NCI-H2081 treated with DMSO at 0.1 percent for 48 hours (cell line): ENCODE measurements around the gene TMEM269.
"Not testable (repeated sequence)": the region's sequence is repeated elsewhere in the genome, so short reads cannot be mapped to it uniquely, and the experiment has no call there.

Experiments used
- DNase-seq: peaks from one replicate; lab custom pipeline; 2025; lab: John Stamatoyannopoulos, UW

TMEM269 gene

GRCh38 chr1:42776502-42776901 is 8.3 kb upstream of the TMEM269 start:
- DNase-seq: no peak

GRCh38 chr1:42777852-42778251 is 6.9 kb upstream of the TMEM269 start:
- DNase-seq: peak; percentile 16

GRCh38 chr1:42779725-42780124 is 5.1 kb upstream of the TMEM269 start:
- DNase-seq: no peak

- DNase-seq: no peak
Observed at GRCh38 chr1:42780176-42780575, 4.6 kb upstream of the TMEM269 start.

- DNase-seq: no peak
Observed at GRCh38 chr1:42783092-42783491, 1.7 kb upstream of the TMEM269 start.

- DNase-seq: no peak
Observed at GRCh38 chr1:42784547-42784945, 245 bp upstream of the TMEM269 start.

- DNase-seq: no peak
Observed at GRCh38 chr1:42786097-42786496, 1.3 kb downstream of the TMEM269 start.

GRCh38 chr1:42788021-42788420 is 3.2 kb downstream of the TMEM269 start:
- DNase-seq: no peak

GRCh38 chr1:42793824-42794223 is 9.0 kb downstream of the TMEM269 start:
- no peak for DNase-seq

GRCh38 chr1:42797414-42797813 is 12.6 kb downstream of the TMEM269 start:
- no peak for DNase-seq

- no peak for DNase-seq
Observed at GRCh38 chr1:42797979-42798378, 13.2 kb downstream of the TMEM269 start.

- DNase-seq: no peak
Observed at GRCh38 chr1:42801832-42802473, 17.2 kb downstream of the TMEM269 start.

- no peak for DNase-seq
Observed at GRCh38 chr1:42806171-42806570, 21.4 kb downstream of the TMEM269 start.

GRCh38 chr1:42806593-42806992 is 21.8 kb downstream of the TMEM269 start:
- DNase-seq: no peak

GRCh38 chr1:42807056-42807668 is 22.4 kb downstream of the TMEM269 start:
- no peak for DNase-seq

GRCh38 chr1:42814815-42815214 is 30.0 kb downstream of the TMEM269 start:
- not testable (repeated sequence) for DNase-seq

- DNase-seq: no peak
Observed at GRCh38 chr1:42815941-42816584, 31.3 kb downstream of the TMEM269 start.

- DNase-seq: peak; percentile 59
Observed at GRCh38 chr1:42816585-42817439, 32.0 kb downstream of the TMEM269 start, which contains the start of the genes ERMAP and SVBP. Gene ERMAP (plus strand): TSS chr1:42817122. CDS start chr1:42830449, 13,327 bp downstream. Gene SVBP (minus strand): TSS chr1:42817397. CDS start chr1:42816544, 853 bp downstream.

GRCh38 chr1:42817440-42817767 is 32.6 kb downstream of the TMEM269 start:
- no peak for DNase-seq

- DNase-seq: no peak
Observed at GRCh38 chr1:42817976-42818375, 33.2 kb downstream of the TMEM269 start.

GRCh38 chr1:42820813-42821212 is 36.0 kb downstream of the TMEM269 start:
- no peak for DNase-seq

GRCh38 chr1:42821690-42822089 is 36.9 kb downstream of the TMEM269 start:
- no peak for DNase-seq
